NCI-H1436 (cell line): ENCODE results near the gene WDCP.
"Not testable (repeated sequence)": the region's sequence is repeated elsewhere in the genome, so short reads cannot be mapped to it uniquely, and the experiment has no call there.

Experiments
- DNase-seq: peaks from one replicate; lab custom pipeline; 2025; lab: John Stamatoyannopoulos, UW

The WDCP gene

GRCh38 chr2:24021122-24021998 is 25.8 kb downstream of the WDCP start:
- no peak for DNase-seq

- DNase-seq = no peak
Observed at GRCh38 chr2:24020244-24020643, 26.9 kb downstream of the WDCP start.

- no peak for DNase-seq
Observed at GRCh38 chr2:24019729-24020128, 27.5 kb downstream of the WDCP start.

GRCh38 chr2:24018241-24018640 is 28.9 kb downstream of the WDCP start:
- no peak for DNase-seq

GRCh38 chr2:24017711-24018110 is 29.5 kb downstream of the WDCP start:
- DNase-seq = no peak

- DNase-seq = no peak
Observed at GRCh38 chr2:24016853-24017703, 30.1 kb downstream of the WDCP start.

- DNase-seq = no peak
Observed at GRCh38 chr2:24016376-24016761, 30.8 kb downstream of the WDCP start.

- DNase-seq = no peak
Observed at GRCh38 chr2:24015562-24016375, 31.4 kb downstream of the WDCP start.

- not testable (repeated sequence) for DNase-seq
Observed at GRCh38 chr2:24014902-24015301, 32.3 kb downstream of the WDCP start.

GRCh38 chr2:24012521-24013188 is 34.5 kb downstream of the WDCP start:
- no peak for DNase-seq

GRCh38 chr2:24011250-24012104 is 35.7 kb downstream of the WDCP start:
- no peak for DNase-seq

- DNase-seq = no peak
Observed at GRCh38 chr2:24010477-24011249, 36.5 kb downstream of the WDCP start.

GRCh38 chr2:24009680-24010476 is 37.3 kb downstream of the WDCP start, which contains the start of gene MFSD2B:
Gene MFSD2B, plus strand, starts transcription at chr2:24010085. Its CDS starts 12 bp downstream, at chr2:24010097.
- DNase-seq = no peak

- no peak for DNase-seq
Observed at GRCh38 chr2:24009367-24009679, 37.9 kb downstream of the WDCP start.

- no peak for DNase-seq
Observed at GRCh38 chr2:24008672-24009366, 38.4 kb downstream of the WDCP start.

GRCh38 chr2:24007693-24008092 is 39.5 kb downstream of the WDCP start:
- DNase-seq = no peak

- DNase-seq = no peak
Observed at GRCh38 chr2:23994567-23994966, 52.6 kb downstream of the WDCP start.

GRCh38 chr2:23993736-23994269 is 53.4 kb downstream of the WDCP start:
- no peak for DNase-seq
